ENCODE measurements around the gene CD79B.

Gene CD79B

GRCh38 chr17:63950940-63951907 lies 19.1 kb upstream of the CD79B start:
- DNase-seq: peak; percentile 49 to 55

GRCh38 chr17:63949576-63950250 lies 17.6 kb upstream of the CD79B start:
- DNase-seq: no peak

- DNase-seq: no peak
Measured at GRCh38 chr17:63948521-63948920, 16.4 kb upstream of the CD79B start.

GRCh38 chr17:63947711-63948330 lies 15.7 kb upstream of the CD79B start:
- no peak for DNase-seq

GRCh38 chr17:63946440-63947363 lies 14.6 kb upstream of the CD79B start:
- DNase-seq: peak; percentile 63 to 65

- peak in 1 of 2 donors; percentile 40 for DNase-seq
Measured at GRCh38 chr17:63945784-63946439, 13.8 kb upstream of the CD79B start.

GRCh38 chr17:63944736-63945499 lies 12.8 kb upstream of the CD79B start:
- DNase-seq: no peak

- no peak for DNase-seq
Measured at GRCh38 chr17:63943745-63944144, 11.6 kb upstream of the CD79B start.

- DNase-seq: no peak
Measured at GRCh38 chr17:63942309-63942985, 10.3 kb upstream of the CD79B start.

- DNase-seq: no peak
Measured at GRCh38 chr17:63941751-63942150, 9.6 kb upstream of the CD79B start.

GRCh38 chr17:63941162-63941561 lies 9.0 kb upstream of the CD79B start:
- no peak for DNase-seq

GRCh38 chr17:63940584-63940983 lies 8.5 kb upstream of the CD79B start:
- no peak for DNase-seq

GRCh38 chr17:63939884-63940283 lies 7.8 kb upstream of the CD79B start:
- DNase-seq: no peak

- no peak for DNase-seq
Measured at GRCh38 chr17:63939401-63939800, 7.3 kb upstream of the CD79B start.

GRCh38 chr17:63937920-63938319 lies 5.8 kb upstream of the CD79B start:
- DNase-seq: no peak

GRCh38 chr17:63937319-63937718 lies 5.2 kb upstream of the CD79B start:
- no peak for DNase-seq

- no peak for DNase-seq
Measured at GRCh38 chr17:63934183-63935112, 2.3 kb upstream of the CD79B start.

GRCh38 chr17:63933598-63933997 lies 1.5 kb upstream of the CD79B start:
- DNase-seq: no peak

- DNase-seq: no peak
Measured at GRCh38 chr17:63932721-63933120, 590 bp upstream of the CD79B start.

Measured in CD4-positive, alpha-beta T cell treated with Interleukin-1 beta for 1 hour (primary cell).